ENCODE data around the gene MKI67. TPM values are rescaled to one million over a fixed set of nuclear protein-coding genes. Genes with fewer than 3 reads are reported as not detected.

MKI67 gene
- total and polyA plus RNA-seq, 2 donors (not counting 3 experiments of a cell fraction or from before 2014, with no cell fraction given): 16.2 to 125 TPM

- H3K4me1 ChIP-seq (ENCODE audit: control insufficient read depth, extremely low read depth, insufficient read depth, low read length): peaks cover 30% of the 10 kb centered on the region
- BruUV-seq (replicated peaks): TSS peak; percentile 29
- no peaks in the 10 kb centered on the region for H3K9me3 ChIP-seq (replicated peaks; ENCODE audit: control insufficient read depth, insufficient read depth, low read length)
- TF ChIP-seq MAX (IDR thresholded peaks at IDR 0.05; ENCODE audit: insufficient read depth, insufficient read length): no peak
- no peak for TF ChIP-seq JUN (IDR thresholded peaks at IDR 0.05; ENCODE audit: borderline replicate concordance, insufficient read depth, insufficient read length, low read depth)
- no peak for TF ChIP-seq POLR2AphosphoS5 (IDR thresholded peaks at IDR 0.05; ENCODE audit: insufficient read depth, low read depth, low read length)
- no peak for TF ChIP-seq CTCF (IDR thresholded peaks at IDR 0.05; ENCODE audit: extremely low read depth in 1 of 2, insufficient read depth in 1 of 2, low read depth in 1 of 2, low read length in 2 of 2)
- TF ChIP-seq GATA2 (IDR thresholded peaks at IDR 0.05; ENCODE audit: insufficient read depth, insufficient read length, low read depth, low read length): no peak
- TF ChIP-seq FOS (IDR thresholded peaks at IDR 0.05; ENCODE audit: borderline replicate concordance, insufficient read depth, low read length): no peak
- no peak for TF ChIP-seq EZH2 (IDR thresholded peaks at IDR 0.05; ENCODE audit: borderline replicate concordance, low read depth, low read length, severe bottlenecking)
- TF ChIP-seq MYC (IDR thresholded peaks at IDR 0.05; ENCODE audit: low read depth, low read length): no peak
- TF ChIP-seq POLR2A (IDR thresholded peaks at IDR 0.05; ENCODE audit: low read depth, low read length): no peak
- intact Hi-C loops (cut with micrococcal nuclease) (no loop called here), dilution Hi-C loops (cut with MboI; ENCODE audit: extremely low pct_ligation_motif_present, low sequenced_read_pairs) (no loop called here)
- no peaks in the 10 kb centered on the region for H4K20me1 ChIP-seq (replicated peaks; ENCODE audit: control insufficient read depth, extremely low read depth, insufficient read depth, low read length)
- no peak overlapping the region for H3K27ac ChIP-seq (ENCODE audit: insufficient read depth, low read depth, low read length)
- POLR2A ChIA-PET: no interaction called here
- H3K27me3 ChIP-seq (ENCODE audit: control insufficient read depth in 2 of 2, insufficient read depth in 2 of 2, low read length in 2 of 2): no peaks in the 10 kb centered on the region
- FAIRE-seq (no peak), DNase-seq (ENCODE audit: low read depth, low spot score) (no peak)
- no peaks in the 10 kb centered on the region for H3K79me2 ChIP-seq (ENCODE audit: control insufficient read depth, insufficient read depth, low read length)
- H3K9ac ChIP-seq (replicated peaks; ENCODE audit: extremely low read depth, insufficient read depth, low read length): no peak overlapping the region
- H2AFZ ChIP-seq (ENCODE audit: low read depth, low read length): no peak overlapping the region
- no peak overlapping the region for H3K4me2 ChIP-seq (ENCODE audit: insufficient read depth, low read length)
- CTCF ChIA-PET: interaction anchor here (1.2 to 7.3 kb wide), 3 partner anchors 9 to 48 kb away, joined by 3 to 42 read pairs (median 12); no protein-coding TSS in a partner anchor
- no peak overlapping the region for H3K4me3 ChIP-seq (replicated peaks in 1 of 3; ENCODE audit: insufficient read depth in 1 of 3, low read depth in 1 of 3, low read length in 3 of 3)
- no peaks in the 10 kb centered on the region for H3K9me1 ChIP-seq (replicated peaks; ENCODE audit: control insufficient read depth, extremely low read depth, insufficient read depth, low read length)
- H3K36me3 ChIP-seq (ENCODE audit: control insufficient read depth in 2 of 2, extremely low read depth in 1 of 2, insufficient read depth in 2 of 2, low read length in 2 of 2): peaks cover 19 to 52% of the 10 kb centered on the region in 2 experiments
Measured at GRCh38 chr10:128059982-128060293, 66.3 kb downstream of the MKI67 start.
